GM21423 (cell line): Measurements from ENCODE around the gene ARAP1.

ENCODE experiments used
- ATAC-seq: cut with Tn5 transposase; IDR thresholded peaks from one replicate; pipeline ENCODE4 v1.9.1; 2021; ENCODE audit warnings: mild to moderate bottlenecking, moderate library complexity; ENCODE audit not compliant: unreplicated experiment

ARAP1 gene

DNA sequence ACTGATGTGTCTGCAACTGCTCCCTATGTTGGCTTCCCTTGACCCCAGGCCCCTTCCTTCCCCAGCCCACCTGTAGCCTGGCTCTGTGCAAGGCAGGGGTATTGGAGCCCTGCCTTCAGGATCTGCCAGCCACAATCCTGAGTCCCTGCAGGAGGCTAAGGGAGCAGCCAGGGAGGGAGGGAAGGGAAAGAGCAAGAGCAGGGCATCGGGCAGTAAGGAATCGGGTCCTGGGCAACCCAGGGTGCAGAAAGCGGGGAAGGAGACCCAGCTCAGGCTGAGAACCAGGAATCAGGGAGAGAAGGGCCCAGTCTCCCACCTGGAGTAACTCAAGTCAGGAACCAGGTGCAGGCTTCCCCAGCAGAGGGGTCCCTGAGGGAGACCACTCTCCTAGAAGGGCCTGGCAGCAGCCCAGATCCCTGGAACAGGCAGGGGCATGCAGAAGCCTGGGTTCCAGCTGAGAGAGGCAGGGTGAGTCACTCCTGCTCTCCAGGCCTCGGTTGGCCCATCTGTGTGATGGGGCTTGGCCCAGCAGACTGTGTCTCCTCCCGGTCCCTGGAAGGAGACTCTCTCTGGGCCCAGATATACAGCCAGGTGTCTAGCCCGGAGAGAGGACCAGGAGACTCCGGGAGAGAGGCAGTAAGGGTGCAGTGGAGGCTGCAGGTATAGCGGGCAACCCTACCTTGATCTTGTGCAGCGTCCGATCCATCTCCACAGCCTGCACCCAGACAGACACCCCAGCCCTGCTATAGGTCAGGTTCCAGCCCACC lies 28.3 kb upstream of the ARAP1 start:
- ATAC-seq, result no peak

DNA sequence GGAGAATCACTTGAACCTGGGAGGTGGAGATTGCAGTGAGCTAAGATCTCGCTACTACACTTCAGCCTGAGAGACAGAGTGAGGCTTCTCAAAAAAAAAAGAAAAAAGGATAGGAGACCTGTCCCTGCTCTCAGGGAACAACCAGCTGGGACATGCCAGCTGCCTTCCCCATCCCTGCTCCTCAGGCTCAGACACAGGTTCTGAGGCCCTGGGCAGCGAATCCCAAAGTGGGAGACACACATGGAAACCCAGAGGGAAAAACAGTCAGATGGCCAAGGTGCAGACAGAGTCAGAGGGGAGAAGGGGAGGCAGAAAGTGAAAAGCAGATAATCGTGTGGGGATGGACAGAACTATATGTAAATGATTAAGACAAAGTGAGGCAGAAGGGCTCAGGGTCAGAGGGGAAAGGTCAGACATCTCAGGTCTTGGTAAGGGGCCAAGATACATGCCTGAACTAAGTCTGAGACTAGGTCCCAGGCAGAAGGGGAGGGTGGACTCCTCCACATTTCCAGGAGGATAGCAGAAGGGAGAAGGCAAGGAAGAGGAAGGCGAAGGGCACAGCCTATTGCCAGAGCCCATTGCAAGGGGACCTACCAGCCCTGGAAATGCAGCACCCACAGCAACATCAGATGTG lies 27.4 kb upstream of the ARAP1 start:
- no peak for ATAC-seq

DNA sequence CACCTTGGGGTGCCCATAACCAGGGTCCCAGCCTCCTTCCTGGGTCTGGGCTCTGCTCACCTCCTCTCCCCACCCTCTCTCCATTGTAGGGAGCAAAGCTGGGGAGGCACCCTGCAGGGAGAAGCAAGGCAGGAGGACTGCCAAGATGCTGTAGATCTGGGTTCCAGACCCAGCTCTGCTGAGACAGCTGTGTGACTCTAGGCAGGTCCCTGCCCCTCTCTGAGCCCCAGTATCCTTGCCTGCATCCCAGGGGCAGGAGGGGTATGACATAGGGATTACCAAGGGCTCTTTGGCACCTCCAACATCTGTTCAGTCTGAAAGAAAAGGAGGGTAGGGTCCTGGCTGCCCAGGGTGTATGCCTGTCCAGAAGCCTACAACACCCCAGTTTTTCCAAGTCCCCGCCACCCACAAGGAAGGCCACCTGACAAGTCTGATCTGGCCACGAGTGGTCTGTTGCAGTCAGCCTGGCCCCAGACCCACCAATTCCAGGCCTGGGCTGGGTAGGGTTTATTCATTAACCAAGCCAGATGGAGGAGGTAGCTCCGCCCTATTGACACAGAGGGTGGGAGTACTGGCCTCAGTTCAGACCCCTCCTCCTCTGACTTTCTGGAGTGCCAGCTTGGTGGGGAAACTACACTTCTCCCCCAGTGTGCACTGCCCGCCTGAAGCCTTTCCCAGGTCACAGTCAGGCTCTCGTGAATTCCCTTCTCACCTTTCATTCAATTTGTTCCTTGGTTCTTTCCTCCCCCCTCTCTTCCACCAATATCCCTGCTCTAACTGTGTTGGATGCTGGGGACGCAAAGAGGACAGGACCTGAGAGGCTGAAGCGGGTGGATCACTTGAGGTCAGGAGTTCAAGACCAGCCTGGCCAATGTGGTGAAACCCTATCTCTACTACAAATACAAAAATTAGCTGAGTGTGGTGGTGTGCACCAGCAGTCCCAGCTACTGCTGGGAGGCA lies 26.6 kb upstream of the ARAP1 start:
- ATAC-seq, result no peak

DNA sequence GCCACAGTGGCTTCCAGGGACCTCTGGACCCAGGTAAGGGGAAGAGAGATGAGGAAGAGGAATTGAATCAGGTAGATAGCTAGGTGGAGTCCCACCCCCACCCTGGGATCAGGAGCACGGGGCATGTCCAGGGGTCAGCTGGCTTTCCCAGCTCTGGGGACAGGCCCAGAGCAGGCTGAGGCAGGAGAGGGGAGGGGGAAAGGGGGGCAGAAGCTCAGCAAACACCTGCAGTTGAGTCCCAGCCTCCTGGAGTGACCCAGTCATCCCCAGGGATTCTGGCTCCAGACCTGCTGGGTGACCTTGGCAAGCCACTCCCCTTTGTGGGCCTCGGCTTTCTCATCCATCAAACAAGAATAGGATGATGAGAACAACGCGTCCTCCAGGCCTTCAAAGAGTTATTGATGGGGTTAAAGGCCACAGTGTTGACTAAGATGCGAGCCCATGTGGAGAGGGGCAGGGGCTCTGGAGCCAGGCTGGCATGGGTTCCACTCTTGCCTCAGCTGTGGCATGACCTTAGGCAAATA lies 25.6 kb upstream of the ARAP1 start:
- no peak for ATAC-seq

DNA sequence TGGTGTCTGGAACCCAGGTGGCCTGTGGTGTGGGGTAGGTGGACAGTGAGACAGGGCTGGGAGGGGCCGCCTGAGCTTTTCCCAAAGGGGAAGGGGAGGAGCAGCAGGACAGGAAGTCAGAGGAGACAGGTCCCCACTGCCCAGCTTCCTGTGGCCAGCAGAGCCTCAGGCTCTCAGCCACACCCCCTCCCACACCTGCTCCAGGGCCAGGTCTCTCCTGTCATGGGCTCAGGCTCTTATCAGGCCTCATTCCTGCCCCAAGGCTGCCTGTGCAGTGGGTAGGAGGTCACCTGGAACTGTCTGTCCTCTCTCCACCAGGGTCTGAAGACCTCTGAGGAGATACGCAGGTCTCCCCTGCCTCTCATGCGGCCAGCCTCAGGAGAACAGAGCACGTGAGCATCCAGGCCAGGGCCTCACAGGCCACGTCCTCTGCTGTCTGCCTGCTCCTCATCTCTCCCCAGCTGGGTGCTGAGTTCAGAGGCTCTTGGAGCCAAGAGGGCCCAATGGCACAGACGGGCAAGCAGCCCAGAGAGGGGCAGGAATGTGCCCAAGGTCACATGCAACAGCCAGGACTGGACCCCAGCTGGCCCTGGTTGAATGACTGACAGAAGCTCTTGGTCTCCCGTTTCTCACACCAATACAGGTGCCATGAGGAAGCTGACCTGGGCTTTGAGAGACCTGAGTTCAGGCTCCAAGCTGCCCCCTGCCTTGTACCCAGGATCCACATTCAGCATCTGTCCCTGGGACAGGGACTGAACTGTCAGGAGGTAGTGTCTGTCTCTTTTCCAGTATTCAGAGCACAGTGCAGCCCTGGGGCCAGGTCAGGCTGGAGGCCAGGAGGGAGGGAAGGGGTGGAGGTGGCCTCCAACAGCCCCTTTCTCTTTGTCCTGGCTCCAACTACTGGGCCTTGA lies 24.9 kb upstream of the ARAP1 start:
- ATAC-seq, result no peak

DNA sequence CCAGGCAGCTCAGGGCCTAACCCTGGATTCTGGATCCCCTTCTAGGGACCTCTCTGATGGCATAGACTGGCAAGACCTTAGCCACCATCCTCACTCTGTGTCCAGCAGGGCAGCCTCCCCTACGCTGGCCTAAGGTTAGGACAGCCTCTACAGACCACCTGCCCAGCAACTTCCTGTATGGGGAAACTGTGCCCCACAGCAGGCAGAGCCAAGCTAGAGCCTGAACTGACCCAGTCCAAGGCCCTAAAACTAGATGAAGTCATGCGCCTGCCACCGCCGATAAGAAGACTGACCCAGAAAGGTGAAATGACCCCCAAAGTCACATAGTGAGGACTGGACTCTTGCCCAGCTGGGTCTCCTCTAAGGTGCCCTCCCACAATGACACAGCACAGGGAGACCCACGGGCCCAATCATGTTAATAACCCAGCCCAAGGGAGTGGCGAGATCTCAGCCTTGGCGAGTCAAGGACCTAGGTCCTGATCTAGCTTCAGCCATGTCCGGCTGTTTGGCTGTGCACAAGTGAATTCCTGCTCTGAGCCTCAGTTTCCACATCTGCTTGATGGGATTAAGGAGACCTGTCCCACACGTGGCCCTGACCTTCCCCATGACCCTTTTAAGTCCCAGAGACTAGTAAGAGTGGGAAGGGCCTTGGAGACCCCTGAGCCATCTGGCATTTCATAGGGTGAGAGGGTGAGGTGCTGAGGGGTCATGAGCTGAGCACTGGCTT lies 24.1 kb upstream of the ARAP1 start:
- no peak for ATAC-seq

DNA sequence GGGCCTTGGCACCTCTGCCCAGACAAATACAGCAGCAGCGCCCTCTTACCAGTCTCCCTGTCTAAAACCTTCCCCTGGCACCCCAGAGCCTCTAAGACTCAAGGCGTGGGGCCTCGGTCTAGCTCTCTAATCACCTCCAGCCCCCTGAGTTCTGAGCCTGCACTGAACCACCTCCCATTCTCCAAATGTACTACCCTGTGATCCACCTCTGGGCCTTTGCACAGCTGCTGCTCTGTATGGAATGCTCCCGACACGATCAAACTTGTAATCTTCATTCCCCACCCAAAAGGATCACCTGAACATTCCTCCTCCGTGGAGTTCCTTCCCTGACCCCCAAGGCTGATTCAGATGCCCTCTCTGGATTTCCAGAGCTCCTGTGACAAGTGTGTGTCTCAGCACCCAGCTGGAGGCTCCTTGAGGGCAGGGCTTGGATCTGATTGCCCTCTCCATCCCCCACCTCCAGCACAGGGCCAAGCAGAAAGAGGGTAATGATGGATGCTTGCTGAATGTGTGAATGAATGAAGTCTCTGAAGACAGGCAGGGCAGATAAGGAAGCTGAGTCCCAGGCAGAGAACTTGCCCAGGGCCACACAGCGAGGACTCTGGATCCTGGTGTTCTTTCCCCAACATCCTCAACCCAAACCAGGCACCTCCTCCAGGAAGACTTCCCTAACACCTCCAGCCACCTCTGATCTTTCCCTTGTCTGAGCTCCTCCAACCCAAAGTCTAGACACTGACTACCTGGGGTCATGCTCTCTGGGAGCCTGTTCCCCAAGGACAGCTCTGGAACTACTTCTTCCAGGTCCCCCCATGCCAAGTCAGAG lies 23.3 kb upstream of the ARAP1 start:
- ATAC-seq, result no peak

DNA sequence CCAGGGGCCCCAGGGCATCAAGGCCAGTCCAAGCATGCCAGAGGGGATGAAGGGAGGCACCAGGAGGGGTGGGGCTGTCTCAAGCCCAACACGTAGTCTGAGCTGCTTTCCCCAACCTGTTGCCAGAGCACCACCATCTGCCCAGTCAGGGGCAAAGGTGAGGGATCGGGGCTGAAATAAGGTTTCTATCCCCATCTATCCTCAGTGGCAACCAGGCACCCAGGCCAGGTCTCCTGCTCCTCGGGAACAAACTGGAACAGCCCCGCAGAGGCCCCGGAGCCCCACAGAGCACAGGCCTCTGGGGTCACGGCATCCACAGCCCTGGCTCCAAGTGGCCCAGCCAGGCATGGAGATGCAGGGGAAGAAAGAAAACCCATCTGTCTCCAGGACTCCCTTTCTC lies 22.3 kb upstream of the ARAP1 start:
- no peak for ATAC-seq

DNA sequence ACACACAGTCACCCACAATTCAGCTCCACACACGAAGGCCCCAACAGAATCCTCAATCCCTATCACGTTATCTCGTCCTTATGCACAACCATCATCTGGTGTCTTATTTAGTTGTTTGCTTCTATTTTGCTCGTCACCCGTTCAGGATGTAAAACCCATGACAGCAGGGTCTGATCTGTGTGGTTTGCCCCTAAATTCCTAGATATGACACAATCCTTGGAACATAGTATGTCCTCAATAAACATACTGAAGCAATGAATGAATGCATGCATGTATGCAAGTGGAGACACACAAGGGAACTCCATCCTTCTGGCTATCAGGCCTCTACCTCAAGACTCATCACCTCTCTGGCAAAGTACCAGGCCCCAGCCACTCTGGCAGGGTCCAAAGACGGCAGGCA lies 21.5 kb upstream of the ARAP1 start:
- ATAC-seq, result no peak

DNA sequence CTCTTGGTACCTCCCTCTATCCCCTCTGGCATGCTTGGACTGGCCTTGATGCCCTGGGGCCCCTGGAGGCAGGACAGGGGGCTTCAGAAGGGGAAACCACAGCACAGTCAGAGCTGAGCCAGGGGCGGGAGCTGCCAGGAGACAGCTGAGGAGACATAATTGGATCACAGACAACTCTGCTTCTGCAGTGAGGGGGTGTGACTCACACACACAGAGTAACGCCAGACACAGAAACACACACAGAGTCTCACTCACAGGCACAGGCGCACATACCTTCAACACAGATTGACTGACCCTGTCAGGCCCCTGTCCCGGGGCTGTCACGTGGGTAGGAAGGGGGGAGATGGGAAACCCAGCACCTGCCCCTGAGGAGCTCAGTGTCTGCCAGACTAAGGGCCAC lies 21.1 kb upstream of the ARAP1 start:
- no peak for ATAC-seq

DNA sequence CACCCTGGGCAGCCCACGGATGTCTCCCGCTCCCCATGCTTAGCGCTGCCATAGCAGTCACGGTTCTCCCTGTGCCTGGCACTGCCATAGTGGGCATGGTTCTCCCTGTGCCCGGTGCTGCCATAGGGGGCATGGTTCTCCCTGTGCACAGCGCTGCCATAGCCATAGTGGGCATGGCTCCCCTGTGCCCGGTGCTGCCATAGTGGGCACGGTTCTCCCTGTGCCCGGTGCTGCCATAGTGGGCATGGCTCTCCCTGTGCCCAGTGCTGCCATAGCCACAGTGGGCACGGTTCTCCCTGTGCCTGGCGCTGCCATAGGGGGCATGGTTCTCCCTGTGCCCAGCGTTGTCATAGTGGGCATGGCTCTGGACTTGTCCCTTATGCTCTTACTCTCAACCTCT lies 19.9 kb upstream of the ARAP1 start:
- no peak for ATAC-seq

DNA sequence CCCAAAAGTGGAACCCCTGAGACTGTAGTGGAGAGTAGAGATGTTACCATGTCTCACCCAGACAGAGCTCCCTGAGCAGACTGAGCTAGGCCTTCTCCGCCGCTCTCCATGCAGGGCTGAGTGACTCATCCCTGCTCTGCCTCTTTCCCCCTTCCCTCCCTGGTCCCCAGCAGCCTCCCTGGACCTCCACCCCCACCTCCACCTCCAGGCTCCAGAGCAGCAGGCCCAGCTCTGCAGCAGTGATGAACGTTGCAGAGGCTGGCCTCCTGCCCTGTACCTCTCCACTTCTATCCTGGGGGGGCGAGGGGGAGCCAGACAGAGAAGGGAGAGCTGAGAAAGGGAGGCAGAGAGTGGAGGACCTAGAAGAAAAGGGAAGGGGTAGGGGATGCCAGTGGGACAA lies 19.3 kb upstream of the ARAP1 start:
- no peak for ATAC-seq

DNA sequence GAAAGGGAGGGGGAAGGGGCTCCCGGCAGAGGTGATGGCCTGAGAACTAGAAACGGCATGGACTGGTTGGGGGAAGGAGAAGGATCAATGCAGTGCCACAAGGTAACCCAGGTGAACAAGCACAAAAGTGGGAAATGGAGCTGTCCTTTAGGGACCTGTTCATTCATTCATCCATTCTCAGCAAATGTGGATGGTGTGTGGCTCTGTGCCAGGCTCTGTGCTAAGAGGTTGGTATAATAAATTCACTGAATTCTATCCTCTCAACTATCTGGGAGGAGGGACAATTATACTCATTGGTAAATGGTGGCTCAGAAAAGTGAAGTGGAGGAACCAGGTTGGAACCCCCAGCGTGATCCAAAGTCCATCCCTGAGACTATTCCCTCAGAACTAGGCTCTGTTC lies 18.6 kb upstream of the ARAP1 start:
- ATAC-seq, result no peak

DNA sequence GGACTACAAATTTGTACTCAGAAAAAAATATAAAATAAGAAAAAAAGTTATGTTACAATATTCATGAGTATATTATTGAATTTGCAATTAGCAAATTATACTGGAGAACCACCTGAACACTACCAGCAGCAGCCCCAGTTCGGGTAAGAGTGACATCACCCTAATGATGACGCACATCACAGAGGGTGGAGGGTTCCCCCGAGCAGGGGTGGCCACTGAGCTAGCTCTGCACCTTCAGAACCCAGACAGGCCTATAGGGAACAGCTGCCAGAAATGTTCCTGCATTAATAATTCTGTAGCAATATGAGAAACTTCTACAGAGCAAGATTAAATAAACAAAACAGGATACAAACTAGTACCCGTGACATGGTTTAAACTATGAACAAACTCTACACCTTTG lies 17.5 kb upstream of the ARAP1 start:
- no peak for ATAC-seq

DNA sequence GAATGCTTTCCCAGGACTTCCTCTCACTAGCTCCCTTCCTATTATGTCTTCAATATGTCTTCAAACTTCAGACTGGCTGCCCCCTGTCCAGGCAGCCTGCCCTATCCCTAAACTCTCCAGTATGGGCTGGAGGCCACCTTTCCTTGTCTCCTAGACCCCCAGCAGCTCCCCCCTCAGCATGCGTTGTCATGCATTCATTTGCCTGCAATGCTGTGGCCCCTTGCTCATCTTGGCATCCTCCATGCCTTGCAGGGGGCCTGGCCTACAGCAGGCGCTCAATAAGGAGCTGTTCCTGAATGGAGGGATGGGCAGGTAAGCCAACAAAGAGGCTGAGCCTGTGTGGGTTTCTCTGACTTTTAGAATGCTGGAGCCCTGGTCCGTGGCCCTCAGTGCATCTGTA lies 16.4 kb upstream of the ARAP1 start:
- no peak for ATAC-seq

DNA sequence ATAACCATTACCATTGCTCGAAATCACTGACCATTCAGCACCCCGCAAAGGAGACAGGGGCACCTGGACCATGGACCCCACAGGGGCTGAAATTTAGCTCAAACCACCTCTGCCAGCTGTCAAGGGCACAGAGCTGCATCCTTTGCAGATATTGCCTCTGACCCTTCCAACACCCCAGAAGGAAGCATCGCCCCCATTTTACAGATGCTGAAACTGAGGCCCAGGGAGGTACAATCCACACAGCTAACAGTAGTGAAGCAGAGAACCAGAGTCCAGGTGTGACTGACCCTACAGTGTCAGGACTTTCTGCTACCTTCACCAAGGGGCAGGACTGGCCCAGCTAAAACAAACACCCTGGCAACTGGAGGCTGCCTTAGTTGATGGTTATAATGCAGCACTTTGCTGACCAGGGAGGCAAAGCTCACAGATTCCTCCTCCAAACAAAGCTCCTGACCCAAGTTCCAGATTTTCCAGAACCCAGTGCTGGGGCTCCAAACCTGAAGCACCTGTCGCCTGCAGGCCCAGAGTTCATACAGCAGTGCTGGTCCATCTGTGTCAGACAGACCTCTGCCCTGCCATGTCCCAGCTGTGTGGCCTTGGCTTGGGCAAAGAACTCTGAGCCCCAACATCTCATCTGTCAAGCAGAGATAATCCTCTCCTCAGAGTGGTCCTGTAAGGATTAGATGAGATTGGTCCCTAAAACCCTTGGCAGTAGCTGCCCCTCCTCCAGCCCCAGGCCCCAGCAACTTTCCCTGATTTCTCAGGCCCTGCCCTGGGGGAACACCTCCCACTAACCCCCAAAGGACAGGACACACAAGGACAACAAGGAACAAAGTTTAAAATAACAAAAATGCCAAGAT lies 15.2 kb upstream of the ARAP1 start:
- ATAC-seq, result no peak

DNA sequence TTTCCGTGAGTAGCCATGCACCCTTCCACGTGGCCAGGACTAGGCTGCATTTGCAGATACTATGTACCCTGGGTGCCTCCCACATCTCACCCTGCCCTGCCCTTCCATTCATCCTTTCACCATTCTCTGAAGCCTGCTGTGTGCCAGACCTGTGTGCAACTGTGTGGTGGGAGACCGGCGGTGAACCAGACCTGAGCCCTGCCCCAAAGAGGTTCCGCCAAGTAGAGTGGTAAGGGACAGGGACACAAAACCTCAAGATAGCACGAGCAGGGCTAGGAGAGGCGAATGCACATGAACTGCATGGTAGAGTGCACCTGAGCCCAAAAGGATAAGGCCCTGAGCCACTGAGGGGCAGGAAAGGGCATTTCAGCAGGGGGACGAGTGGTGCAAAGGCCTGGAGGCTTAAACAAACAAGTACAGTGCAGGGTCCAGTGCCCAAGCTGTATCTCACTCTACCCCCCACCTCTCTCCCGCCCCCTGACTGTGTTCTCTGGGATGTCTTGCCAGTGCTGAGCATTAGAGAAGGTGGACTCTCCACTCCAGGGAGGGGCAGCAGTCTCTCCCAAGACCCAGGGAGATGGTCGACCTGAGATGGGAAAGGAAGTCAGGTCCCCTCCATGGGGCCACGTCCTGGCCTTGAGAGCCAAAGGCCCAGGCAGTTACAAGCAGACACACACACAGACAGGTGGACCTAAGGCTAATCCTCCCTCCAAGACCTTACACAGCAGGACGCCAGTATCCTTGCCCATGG lies 14.1 kb upstream of the ARAP1 start:
- no peak for ATAC-seq
